H1 (cell line): ENCODE measurements around the gene CD300H.

Source experiments
- CHD2 ChIP-seq: IDR thresholded peaks from 2 replicates; pipeline ENCODE4 v1.6.1; 2012; ENCODE audit warnings: low read length, improper control_type of control experiment
- CTCF ChIP-seq, 3 experiments: IDR thresholded peaks; 1 replicate in 2 of 3; 2 replicates in 1 of 3; pipeline versions ENCODE4 v1.5.1 to v1.6.1; 2011; ENCODE audit warnings: low read length in 3 of 3, mild to moderate bottlenecking in 3 of 3, inconsistent platforms in 2 of 3, low read depth in 1 of 3, moderate library complexity in 1 of 3; ENCODE audit not compliant: insufficient read depth in 1 of 3; ENCODE audit errors: control extremely low read depth in 1 of 3
- EP300 ChIP-seq, 2 experiments: IDR thresholded peaks; 1 replicate in 1 of 2; 2 replicates in 1 of 2; pipeline ENCODE4 v1.6.1; 2011 to 2012; ENCODE audit warnings: low read depth in 2 of 2, low read length in 2 of 2, mild to moderate bottlenecking in 2 of 2, borderline replicate concordance in 1 of 2, inconsistent platforms in 1 of 2, moderate library complexity in 1 of 2
- ZNF274 ChIP-seq: IDR thresholded peaks from 2 replicates; pipeline ENCODE4 v1.7.0; 2012; ENCODE audit warnings: low read length, borderline replicate concordance; ENCODE audit errors: extremely low read depth
- TF ChIP-seq, protein P1 (sequence below): IDR thresholded peaks from 2 replicates; pipeline ENCODE4 v1.6.1; 2012; ENCODE audit warnings: low read length, inconsistent platforms

DNA sequence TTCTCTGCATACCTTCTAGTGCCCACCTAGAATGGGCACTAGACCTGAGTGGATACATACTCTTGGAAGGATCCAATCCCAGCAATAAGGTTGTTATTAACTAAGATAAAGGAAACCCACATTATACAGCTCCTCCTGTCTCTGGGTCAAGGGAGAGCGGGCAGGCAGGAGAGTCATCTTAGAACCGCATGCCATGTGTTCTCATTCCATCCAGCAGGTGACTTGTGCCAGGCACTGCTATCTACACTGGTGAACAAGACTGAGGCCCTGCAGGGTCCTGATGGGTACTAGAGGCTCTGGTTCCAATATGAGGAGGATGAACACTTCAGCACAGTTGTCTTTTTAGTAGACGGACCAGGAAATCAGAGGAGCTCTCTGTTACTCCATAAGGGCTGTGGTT, 5.9 kb upstream of the CD300H start:
- TF ChIP-seq CTCF (IDR thresholded peaks at IDR 0.05; ENCODE audit: control extremely low read depth in 1 of 3, insufficient read depth in 1 of 3, low read depth in 1 of 3, low read length in 3 of 3) (peak; percentile 14 to 42 (median 22)), ZNF274 (no peak), EP300 (IDR thresholded peaks at IDR 0.05; ENCODE audit: borderline replicate concordance in 1 of 2, low read depth in 2 of 2, low read length in 2 of 2) (no peak), CHD2 (no peak)
- TF ChIP-seq, protein P1, sequence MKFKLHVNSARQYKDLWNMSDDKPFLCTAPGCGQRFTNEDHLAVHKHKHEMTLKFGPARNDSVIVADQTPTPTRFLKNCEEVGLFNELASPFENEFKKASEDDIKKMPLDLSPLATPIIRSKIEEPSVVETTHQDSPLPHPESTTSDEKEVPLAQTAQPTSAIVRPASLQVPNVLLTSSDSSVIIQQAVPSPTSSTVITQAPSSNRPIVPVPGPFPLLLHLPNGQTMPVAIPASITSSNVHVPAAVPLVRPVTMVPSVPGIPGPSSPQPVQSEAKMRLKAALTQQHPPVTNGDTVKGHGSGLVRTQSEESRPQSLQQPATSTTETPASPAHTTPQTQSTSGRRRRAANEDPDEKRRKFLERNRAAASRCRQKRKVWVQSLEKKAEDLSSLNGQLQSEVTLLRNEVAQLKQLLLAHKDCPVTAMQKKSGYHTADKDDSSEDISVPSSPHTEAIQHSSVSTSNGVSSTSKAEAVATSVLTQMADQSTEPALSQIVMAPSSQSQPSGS, result no peak
